T-helper 1 cell (primary cell): ENCODE results near the gene BIN1.

Experiments
- DNase-seq, 5 donors: peaks; one replicate each; pipeline ENCODE4 v3.0.0-alpha.2; 2012 to 2020

Gene BIN1

DNA sequence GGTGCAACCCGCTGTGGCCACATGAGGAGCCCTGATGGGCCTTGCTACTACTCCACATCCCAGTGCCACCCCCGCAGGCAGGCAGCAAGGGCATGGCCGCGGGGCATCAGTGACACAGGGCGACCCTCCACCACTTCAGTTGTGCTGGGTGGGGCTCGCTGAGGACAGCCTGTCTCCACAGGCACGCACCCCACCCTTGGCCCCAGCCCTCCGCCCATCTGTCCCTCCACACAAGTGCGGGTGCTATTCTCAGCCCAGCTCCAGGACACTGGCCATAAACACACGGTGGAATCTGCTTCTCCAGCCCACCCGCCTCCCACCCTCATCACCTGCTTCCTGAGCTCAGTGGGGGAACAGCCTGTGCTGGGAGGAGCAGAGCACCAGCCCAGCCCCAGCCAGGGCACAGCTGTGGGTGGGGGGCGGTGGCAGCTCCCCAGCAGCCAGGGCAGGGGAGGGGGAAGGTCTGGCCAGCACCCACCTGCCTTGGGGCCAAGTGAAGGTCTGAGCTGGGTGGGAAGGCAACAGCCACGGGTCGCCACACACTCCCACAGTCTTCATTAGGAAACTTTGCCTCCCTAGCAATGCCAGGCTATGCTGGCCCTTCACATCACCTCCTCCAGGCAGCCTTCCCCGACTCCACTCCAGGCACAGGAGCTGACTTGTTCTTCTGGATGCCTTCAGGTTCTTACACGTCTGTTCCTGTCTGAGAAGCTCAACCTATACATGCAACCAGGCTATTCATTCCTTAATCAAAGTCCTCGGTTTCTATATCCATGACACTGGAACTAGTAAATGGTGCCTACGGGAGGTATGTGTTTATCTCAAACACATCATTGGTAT is 16.5 kb downstream of the BIN1 start:
- no peak for DNase-seq

DNA sequence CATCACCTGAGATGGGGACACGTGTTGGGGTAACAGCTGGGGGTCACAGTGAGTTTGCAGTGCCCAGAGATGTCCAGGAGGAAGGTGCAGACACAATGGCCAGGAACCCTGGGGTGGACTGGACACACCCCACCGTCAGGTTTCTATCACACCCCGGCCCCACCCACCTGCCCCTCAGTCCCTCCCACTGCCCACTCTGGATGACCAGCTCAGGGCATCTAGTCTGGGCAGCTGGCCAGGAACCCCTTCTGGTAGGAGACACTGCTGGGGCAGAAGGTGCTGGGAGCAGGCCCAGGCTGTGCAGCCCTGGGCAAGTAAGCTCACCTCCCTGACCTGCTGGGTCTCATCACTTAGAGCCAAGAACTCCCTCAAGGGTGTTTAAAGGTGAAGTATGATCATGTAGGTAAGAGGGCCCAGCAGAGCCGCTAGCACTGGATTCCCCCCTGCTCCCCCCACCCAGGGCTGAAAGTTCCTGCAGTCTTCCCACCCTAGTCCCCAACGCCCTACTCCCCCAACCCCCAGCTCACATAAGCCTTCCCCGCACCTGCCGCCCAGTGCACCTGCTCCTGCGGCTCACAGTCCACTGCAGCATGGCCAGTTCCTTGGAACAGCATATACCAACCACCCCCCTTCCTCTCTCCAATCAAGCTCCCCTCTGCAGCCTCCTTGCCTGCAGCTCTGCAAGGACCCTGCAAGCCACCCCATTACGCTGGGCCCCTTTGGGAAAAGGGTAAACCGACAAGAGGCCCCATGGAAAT is 17.3 kb downstream of the BIN1 start:
- DNase-seq = no peak

DNA sequence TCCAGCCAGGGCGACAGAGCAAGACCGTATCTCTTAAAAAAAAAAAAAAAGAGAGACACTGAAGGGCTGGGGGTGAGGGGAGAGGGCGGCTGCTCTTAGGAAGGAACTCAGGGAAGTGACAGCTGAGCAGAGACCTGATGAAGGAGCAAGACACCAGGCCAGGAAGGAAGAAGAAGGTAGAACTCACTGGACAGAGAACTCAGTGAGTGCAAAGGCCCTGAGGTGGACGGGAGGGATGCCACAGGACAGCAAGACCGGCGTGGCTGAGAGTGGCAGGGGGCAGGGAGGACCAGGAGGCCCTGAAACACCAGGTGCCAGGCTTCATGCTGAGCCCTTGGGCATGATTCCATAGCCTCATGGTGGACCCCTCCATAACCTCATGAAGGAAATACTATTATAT is 18.2 kb downstream of the BIN1 start:
- no peak for DNase-seq

DNA sequence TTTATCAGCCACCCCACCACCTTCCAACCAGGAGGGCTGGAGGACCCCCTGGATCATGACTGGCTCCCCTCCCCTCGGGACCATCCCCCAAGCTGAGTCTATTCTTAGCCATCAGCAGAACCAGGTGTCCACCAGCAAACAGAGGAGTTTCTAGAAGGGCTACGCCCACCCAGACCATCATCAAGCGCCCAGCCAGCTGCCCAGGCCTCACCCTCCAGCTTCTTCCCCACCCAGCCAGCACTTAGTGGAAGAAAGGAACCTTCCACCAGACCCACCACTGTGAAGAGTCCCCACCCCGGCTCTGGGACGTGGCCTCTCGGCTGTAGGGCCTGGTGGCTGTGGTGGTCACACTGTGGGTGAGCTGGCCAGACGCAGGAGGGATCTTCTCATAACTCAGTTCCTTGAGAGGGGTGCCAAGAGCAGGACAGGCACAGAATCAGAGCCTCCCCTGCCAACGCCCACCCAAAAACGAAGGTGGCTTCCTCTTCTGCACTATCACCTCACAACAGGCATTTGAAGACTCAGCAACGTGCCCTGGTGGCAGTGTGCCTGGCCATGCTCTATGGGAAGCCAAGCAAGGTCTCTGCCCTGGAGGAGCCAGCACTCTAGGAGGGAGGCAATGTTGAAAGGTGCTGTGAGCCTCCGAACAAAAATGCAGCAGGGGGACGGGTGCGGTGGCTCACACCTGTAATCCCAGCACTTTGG is 19.0 kb downstream of the BIN1 start:
- no peak for DNase-seq

DNA sequence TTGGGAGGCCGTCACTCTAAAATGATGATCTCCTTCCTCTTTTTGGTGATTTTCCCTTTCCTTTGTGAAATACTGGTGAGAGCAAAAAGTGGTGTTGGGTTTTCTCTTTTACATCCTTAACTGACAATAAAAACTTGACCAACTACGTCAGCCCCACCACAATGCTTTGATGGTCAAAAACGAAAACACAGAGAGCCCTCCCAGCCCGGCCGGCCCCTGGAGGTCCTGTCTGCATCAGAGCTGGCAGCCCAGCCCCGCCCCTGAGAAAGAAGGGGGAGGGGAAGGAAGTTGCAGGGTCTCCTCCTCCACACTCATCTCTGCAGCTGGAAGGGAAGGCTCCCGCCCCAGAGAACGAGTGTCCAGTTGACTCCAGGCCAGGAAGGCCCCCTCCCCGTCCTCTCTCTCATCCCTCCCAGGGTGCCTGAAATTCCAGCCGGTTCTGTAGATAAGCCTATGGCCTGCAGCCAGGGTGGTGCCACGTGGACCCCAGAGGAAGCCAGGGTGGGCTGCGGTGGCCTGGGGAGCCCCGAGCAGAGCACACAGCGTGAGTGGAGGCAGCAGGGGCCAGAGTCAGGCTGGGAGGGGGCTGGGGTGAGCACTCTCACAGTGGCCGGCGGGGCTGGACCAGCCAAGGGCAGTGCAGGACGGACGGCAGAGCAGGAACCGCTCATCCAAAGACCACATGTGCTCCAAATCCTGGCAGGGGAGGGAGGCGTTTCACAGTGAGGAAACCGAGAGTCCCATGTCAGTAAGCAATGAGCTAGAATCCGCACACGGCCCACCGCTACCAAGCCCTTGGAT is 19.8 kb downstream of the BIN1 start:
- DNase-seq = no peak

DNA sequence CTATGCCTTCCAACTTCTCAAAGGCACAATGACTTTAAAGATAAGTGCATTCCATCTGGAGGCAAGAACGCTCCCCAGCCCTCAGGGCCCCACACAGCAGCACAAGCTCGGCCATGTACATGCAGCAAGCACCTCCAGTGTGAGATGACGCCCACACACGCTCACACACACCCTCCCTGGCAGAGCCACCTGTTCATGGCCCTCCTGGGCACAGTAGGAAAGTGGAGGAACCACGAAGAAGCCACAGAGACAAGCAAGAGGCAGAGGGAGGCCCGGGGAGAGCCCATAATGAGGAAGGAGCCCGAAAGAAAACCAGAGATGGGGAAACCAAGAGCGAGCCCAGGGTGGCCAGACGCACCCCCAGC is 21.7 kb downstream of the BIN1 start:
- DNase-seq = no peak

DNA sequence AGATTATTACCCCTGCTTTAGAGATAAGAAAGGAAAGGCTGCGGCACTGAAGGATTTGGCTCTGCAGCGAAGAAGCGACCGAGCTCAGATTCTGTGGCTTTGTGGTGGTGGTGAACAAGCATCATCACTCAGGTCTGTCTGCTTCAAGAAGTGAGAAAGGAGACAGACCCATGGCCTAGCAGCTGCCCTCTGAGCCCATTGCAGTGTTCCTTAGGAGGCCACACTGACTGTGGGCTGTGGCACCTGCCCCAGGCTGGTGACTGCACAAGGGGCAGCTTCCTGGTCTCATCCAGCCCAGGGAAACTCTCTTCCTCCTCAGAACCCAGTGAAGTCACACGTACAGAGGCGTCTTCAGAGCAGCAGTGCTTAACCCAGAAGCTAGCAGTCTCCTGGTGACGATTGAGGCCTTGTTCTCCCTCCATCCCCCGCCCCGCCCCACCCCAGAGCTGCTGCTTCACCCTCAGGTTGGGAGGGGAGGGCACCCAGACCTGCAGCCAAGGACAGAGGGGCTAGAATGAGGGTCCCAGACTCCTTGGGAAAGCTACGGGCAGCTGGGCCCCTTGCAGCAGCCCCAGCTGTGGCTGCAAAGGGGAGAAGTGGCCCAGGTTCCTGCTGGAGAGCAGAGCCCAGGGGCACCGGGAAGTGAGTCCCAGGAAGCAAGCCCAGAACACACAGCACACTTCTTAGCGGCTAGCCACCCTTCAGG is 22.2 kb downstream of the BIN1 start:
- peak in 1 of 5 donors; percentile 37 for DNase-seq

DNA sequence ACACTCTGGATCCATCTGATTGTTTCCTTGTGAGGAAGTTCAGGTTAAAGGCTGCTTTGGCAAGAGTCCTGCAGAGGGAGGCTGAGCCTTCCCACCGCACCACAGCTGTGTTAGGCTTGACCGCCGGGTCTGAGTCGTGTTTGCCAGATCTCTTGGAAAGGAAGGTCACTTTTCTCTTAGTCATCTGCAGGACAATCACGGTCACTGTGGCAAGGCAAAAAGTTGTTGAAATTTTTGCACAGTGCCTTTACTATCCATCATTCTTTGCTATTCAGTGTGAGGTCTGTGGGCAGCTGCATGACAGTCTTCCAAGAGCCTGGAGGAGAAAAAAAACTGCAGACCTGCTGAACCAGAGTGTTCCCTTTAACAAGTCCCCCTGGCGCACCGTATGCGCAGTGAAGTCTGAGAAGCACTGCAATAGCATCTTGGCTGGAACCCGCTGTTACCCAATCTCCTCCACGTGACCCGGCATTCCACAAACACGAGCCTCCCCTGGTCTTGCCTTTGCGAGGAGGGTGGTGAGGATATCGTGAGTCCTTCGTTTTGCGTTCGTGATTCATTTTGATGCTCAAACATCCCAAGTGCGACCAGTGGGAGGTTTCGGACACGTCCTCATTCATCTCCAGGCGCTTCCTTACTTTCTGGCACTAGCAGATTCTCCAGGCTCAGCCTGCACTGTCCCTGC is 23.0 kb downstream of the BIN1 start:
- DNase-seq = no peak

DNA sequence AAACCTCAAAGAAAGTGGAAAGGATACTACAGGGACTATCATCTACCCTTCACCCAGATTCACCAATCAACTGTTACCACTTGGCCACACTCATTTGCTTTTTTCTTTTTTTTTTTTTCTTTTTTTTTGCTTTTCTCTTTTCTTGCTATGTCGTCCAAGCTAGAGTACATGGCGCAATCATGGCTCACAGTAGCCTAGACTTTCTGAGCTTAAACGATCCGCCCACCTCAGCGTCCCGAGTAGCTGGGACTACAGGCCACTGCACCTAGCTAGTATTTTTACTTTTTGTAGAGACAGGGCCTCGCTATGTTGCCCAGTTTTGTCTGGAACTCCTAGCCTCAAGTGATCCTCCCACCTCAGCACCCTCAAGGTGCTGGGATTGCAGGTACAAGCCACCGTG is 24.0 kb downstream of the BIN1 start:
- no peak for DNase-seq

DNA sequence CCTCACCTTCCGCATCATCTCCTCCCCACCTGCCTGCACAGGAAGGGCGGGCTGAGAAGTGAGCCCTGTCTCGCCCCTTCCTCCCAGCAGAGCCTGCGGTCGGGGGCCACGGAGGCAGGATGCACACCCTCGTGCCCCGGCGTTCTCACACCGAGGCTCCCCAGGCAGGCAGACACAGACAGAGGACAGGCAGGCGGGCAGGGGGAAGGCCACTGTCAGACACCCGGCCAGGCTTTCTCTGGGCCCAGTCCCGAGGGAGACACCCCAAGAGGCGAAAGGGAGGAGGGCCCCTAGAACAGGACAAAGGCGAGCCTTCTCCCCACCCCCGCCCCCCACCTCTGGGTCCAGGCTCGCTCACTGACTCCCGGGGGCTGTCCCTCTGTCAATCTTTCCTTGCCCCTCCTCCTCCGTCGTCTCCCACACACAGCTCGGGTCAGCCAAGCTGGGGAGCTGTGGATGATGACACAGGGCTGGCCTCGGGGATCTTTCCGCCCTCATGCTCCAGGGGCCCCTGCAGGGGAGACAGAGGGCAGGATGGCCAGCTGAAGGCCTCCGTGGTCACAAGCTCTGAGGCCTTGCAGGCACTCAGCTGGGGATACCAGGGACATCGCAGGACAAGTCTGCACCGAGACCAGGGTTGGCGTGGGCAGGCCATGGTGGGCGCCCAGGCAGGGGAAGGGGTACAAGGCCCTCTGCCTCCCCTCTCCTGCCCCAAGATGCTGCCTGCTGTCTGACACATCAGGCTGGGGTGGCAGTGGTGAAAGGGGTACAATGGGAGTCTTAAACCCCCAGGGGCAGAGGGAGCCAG is 24.9 kb downstream of the BIN1 start:
- peak; percentile 50 to 87 (median 67) for DNase-seq

DNA sequence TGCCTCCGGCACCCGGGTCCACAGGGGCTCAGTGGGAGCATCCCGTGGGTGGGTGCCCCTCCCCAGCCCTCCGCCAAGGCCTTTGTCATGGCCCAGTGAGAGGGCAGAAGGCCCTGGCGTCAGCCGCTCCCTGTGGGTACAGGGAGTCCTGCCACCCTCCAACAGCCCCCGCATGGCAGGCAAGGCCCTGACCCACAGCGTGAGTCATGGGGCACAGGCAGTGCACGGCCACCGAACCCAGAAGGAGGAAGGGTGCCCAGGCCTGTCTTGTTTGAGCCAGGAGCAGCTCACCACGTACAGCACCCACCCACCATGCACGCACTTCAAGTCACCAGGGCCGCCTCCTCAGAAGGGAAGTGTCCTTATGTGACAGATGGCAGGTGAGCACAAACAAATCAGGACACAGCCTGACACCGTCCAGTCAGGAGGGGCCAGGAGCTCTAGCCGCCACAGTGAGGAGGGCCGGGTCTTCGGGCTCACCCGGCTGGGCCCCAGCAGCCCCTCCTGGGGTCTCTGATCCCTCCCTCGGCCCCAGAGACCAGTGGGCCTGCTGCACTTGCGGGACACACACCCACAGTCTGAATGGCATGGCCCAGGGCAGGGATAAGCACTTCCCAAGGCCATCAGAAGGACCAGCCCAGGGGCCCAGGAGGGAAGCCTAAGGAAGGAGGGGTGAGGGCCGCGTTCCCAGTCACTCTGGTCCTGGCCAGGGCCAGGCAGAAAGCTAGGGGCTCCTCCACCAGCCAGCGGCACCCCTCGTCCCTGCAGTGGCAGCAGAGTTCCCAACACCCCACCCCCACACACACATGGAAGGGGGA is 25.8 kb downstream of the BIN1 start:
- peak in 3 of 5 donors; percentile 23 to 64 (median 26) for DNase-seq

DNA sequence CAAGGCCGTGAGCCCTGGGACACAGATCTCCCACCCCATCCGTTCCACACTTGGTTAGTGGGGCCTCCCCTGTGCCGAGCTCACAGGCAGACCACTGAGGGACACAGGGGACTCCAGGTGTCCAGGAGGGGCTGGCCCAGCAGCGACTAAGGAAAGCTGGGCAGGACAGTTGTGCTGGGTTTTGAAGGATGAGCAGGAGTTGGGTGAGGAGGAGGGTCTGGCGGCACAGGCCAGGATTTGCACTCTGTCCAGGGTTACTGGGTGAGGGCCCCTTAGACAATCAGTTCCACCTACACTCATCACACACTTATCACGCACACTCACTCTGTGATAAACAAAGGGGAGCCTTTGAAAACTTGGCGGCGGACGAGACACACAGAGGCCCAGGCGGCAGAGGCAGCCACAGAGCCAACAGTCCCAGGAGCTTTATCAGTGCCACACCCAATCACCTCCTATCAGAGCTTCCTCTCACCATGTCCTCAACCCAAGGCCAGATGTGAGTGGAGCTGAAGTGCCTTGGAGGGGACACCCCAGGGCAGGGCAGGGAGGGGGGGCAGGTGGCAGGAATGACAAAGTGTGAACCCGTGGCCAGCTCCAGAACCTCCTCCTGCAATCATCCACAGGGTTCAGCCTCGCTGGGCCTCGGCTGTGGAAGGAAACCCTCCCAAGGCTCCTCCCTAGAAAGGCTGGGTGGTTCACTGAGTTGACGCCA is 26.6 kb downstream of the BIN1 start:
- peak in 3 of 5 donors; percentile 17 to 73 (median 19) for DNase-seq

DNA sequence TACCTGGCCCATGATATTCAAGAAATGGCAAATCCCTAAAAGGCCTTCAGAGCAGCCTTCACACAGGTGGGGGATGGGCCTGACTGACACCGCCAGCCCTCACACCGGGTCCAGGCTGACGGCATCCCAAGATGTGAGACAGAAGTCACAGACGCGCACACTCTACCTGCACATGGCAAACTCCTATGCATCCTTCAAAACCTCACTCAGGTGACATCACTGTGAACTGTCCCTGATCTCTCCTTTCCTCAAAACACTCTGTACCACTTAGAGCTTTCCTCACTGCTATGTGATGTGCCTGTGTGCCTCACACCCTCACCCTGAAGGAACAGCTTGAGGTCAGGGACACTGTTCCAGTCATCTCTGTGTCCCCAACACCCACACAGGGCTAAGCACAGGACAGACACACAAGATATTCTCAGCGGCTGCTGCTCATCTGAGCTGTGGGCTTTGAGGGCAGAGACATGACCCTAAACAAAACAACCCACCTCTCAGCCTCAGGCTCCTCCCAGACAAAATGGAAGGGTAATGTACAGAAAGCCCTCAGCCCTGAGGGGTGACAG is 27.5 kb downstream of the BIN1 start:
- DNase-seq = peak in 1 of 5 donors; percentile 24

DNA sequence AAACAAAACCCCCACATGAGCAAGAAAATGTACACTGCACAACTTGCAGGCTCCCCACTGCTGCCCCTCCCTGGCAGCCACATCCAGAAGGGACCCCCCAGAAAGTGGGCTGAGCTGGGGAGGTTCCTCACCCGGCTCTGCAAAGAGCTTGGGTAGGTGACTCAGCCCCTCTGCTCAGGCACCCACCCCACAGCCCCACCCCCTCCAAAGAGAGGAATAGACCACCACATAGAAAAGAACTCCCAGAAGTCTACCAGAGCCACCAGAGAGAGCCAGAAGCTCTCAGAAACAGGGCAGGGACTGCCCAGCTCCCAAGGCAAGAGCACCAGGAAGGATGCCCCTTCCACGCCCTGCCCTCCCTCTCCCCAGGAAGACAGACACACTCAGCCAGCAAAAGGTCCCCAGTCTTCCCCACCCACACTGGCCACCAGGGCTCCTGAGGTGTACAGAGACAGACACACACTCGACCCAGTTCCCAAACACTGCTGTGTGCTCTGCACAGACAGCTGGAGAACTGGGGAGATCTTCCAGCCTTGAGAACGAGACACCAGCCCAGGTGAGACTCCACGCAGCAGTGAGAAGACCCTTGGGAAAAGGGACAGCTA is 28.2 kb downstream of the BIN1 start:
- no peak for DNase-seq

DNA sequence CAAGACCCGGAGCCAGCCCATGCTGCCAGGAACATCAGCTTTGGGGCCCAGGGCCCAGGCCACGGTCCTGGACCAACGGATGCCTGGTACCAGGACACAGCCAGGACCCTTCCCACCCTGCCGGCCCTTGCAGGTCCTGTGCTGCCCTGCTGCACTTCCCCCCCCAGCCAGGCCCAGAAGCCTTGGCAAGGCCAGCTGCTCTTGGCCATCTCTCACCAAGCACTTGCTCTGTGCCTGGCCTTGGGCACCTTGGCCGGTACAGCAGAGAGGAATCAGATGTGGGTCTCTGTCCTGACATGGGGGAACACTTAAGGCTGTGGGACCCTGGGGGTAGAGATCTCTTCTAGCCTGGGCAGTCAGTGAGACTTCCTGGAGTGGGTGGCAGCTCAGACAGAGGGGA is 28.9 kb downstream of the BIN1 start:
- DNase-seq = no peak

DNA sequence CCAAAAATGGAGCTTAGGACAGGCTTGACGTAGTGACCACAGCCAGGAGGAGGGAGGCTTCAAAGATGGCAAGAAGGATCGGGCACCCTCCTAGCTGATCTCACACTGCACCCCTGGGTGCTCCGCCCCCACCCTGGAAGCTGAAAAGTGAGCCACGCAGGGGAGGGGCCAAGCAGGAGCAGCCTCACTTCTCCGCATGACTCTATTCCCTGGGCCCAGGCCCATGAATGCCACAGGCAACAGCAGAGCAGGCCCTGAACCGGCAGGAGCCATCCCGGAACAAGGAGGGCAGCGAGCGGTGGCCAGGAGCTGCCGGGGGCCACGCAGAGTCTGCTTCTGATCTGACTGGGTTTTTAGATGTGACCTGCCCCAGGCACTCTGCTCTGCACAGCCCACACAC is 30.0 kb downstream of the BIN1 start:
- no peak for DNase-seq

DNA sequence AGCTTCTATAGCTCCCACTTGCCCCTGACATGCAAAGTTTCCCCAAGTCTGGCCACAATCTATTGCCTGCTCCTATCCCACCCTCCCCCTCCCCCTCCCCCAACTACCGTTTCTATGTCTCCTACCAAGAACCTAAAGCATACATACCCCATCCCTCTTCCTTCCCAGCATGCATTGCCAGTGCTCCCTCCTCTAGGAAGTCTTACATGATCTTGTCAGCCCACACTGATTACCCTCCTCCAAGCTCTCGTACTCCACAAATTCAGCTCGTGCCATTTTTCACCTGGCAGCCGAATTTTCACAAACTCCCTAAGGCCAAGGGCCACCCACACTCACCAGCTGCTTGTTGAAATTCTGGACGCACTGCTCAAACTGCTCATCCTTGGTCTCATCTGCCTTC is 30.7 kb downstream of the BIN1 start:
- no peak for DNase-seq

DNA sequence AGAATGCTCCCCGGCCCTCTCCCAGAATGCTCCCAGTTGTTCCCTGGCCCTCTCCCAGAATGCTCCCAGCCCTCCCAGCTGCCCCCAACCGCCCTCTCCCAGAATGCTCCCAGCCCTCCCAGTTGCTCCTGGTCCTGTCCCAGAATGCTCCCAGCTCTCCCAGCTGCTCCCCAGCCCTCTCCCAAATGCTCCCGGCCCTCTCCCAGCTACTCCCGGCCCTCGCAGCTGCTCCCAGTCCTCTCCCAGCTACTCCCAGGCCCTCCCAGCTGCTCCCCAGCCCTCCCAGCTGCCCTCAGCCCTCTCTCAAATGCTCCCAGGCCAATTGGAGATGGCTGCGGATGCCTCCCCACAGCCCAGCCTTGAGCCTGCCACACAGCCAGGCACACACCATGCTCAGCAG is 31.1 kb downstream of the BIN1 start:
- DNase-seq = no peak
